ENCODE results near the gene CGREF1.
A peak's percentile ranks its signal among the peaks of the same experiment; 100 is the strongest.

- TF ChIP-seq CTCF (conservative IDR thresholded peaks at IDR 0.05 in 1 of 2, IDR thresholded peaks at IDR 0.05 in 1 of 2; ENCODE audit: extremely low read depth in 1 of 2, insufficient read depth in 1 of 2, low read depth in 1 of 2, low read length in 2 of 2) (peak; percentile 15 to 40), EZH2 (IDR thresholded peaks at IDR 0.05; ENCODE audit: borderline replicate concordance, low read length) (no peak)
Measured at GRCh38 chr2:27085673-27086089, 33.2 kb downstream of the CGREF1 start.

Data from mammary epithelial cell (primary cell).